ENCODE measurements around the gene PRSS57. TPM values are rescaled to one million over a fixed set of nuclear protein-coding genes. Genes with fewer than 3 reads are reported as not detected.

PRSS57 gene
- polyA plus RNA-seq, 3 donors = 0.16 to 1.4 (median 0.78) TPM

- Mint-ChIP-seq H3K36me3 (peaks cover 17 to 50% of the 10 kb centered on the region in 2 donors), H3K27me3 (ENCODE audit: low read depth in 3 of 3) (no peaks in the 10 kb centered on the region), H3K4me1 (peaks cover 30% of the 10 kb centered on the region), H3K27ac (peak overlapping the region in 2 of 7 donors; percentile 3 to 26), H3K4me3 (no peak overlapping the region), H3K9me3 (no peaks in the 10 kb centered on the region)
- no peak for TF ChIP-seq CTCF (IDR thresholded peaks at IDR 0.05)
- no peak for DNase-seq
- H3K4me1 ChIP-seq (ENCODE audit: control insufficient read depth in 1 of 2, insufficient read depth in 2 of 2, low read length in 2 of 2) = peaks cover 24 to 36% of the 10 kb centered on the region in 2 donors
- no peak overlapping the region for H3K9ac ChIP-seq (ENCODE audit: insufficient read depth, low read length, poor library complexity, severe bottlenecking)
- peaks cover 33 to 46% of the 10 kb centered on the region in 2 donors for H3K36me3 ChIP-seq (replicated peaks in 1 of 2; ENCODE audit: control insufficient read depth in 1 of 2, insufficient read depth in 2 of 2, low read length in 2 of 2)
- H3K79me2 ChIP-seq (ENCODE audit: insufficient read depth, low read length) = peaks cover 97% of the 10 kb centered on the region
- H4K20me1 ChIP-seq (ENCODE audit: insufficient read depth, low read length) = peaks cover 90% of the 10 kb centered on the region
- H3K9me3 ChIP-seq (replicated peaks in 1 of 2; ENCODE audit: control insufficient read depth in 1 of 2, insufficient read depth in 1 of 2, low read length in 2 of 2) = no peaks in the 10 kb centered on the region
- peak overlapping the region in 1 of 2 donors; percentile 79 for H3K27ac ChIP-seq (ENCODE audit: low read depth in 1 of 2, low read length in 2 of 2)
- no peak overlapping the region for H2AFZ ChIP-seq (ENCODE audit: insufficient read depth, low read depth, low read length, poor library complexity, severe bottlenecking)
- WGBS (ENCODE audit: insufficient coverage) = 93% methylated on average over 31 of the region's 33 CpGs
- H3K4me2 ChIP-seq (replicated peaks; ENCODE audit: extremely low read depth, low read length, poor library complexity, severe bottlenecking) = no peak overlapping the region
- intact Hi-C loops (cut with micrococcal nuclease) = no loop called here
- no peaks in the 10 kb centered on the region for H3K27me3 ChIP-seq (ENCODE audit: control insufficient read depth in 2 of 2, insufficient read depth in 2 of 2, low read length in 2 of 2)
- no peak overlapping the region for H3K4me3 ChIP-seq (replicated peaks in 1 of 3; ENCODE audit: low read depth in 2 of 3, low read length in 3 of 3)
Observed at GRCh38 chr19:658059-658839, 37.0 kb downstream of the PRSS57 start.

DNA sequence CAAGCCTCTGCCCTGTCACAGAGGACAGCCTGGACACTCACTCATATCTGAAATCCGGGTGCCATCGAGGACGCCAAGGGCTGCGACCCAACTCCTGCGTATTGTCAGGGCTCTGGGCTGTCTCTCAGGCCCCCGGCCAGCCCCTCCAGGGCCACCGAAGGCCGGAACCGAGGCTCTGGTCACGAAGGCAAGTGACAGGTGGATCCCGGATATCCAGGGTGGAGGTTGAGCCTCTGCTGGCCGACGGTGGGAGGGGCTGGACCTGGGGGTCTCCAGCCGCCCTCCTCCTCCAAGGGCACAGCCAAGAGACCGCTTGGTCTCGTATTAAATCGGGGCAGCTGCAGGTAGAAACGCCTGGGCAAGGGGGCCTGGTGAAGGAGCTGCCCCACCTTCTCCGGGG is 37.6 kb downstream of the PRSS57 start:
- WGBS (ENCODE audit: insufficient coverage) = 94% methylated on average over 19 of the region's 19 CpGs
- Histone ChIP-seq H3K4me2 (replicated peaks; ENCODE audit: extremely low read depth, low read length, poor library complexity, severe bottlenecking) (no peak overlapping the region), H3K4me3 (replicated peaks in 1 of 3; ENCODE audit: low read depth in 2 of 3, low read length in 3 of 3) (no peak overlapping the region), H3K4me1 (ENCODE audit: control insufficient read depth in 1 of 2, insufficient read depth in 2 of 2, low read length in 2 of 2) (peaks cover 24 to 35% of the 10 kb centered on the region in 2 donors), H3K9ac (ENCODE audit: insufficient read depth, low read length, poor library complexity, severe bottlenecking) (no peak overlapping the region), H3K27me3 (ENCODE audit: control insufficient read depth in 2 of 2, insufficient read depth in 2 of 2, low read length in 2 of 2) (no peaks in the 10 kb centered on the region), H3K9me3 (replicated peaks in 1 of 2; ENCODE audit: control insufficient read depth in 1 of 2, insufficient read depth in 1 of 2, low read length in 2 of 2) (no peaks in the 10 kb centered on the region), H4K20me1 (ENCODE audit: insufficient read depth, low read length) (peaks cover 96% of the 10 kb centered on the region), H3K79me2 (ENCODE audit: insufficient read depth, low read length) (peaks cover 100% of the 10 kb centered on the region), H2AFZ (ENCODE audit: insufficient read depth, low read depth, low read length, poor library complexity, severe bottlenecking) (no peak overlapping the region), H3K27ac (ENCODE audit: low read depth in 1 of 2, low read length in 2 of 2) (no peak overlapping the region), H3K36me3 (replicated peaks in 1 of 2; ENCODE audit: control insufficient read depth in 1 of 2, insufficient read depth in 2 of 2, low read length in 2 of 2) (peaks cover 39 to 52% of the 10 kb centered on the region in 2 donors)
- no peak for TF ChIP-seq CTCF (IDR thresholded peaks at IDR 0.05)
- intact Hi-C loops (cut with micrococcal nuclease) = no loop called here
- DNase-seq = no peak
- Mint-ChIP-seq H3K27me3 (ENCODE audit: low read depth in 3 of 3) (no peaks in the 10 kb centered on the region), H3K4me1 (peaks cover 30% of the 10 kb centered on the region), H3K36me3 (peaks cover 19 to 54% of the 10 kb centered on the region in 2 donors), H3K9me3 (no peaks in the 10 kb centered on the region), H3K4me3 (no peak overlapping the region), H3K27ac (peak overlapping the region in 1 of 7 donors; percentile 15)

Data from CD14-positive monocyte (primary cell).